ENCODE measurements around the gene SDHC.
"Not testable (repeated sequence)": the region's sequence is repeated elsewhere in the genome, so short reads cannot be mapped to it uniquely, and the experiment has no call there.

Gene SDHC

DNA sequence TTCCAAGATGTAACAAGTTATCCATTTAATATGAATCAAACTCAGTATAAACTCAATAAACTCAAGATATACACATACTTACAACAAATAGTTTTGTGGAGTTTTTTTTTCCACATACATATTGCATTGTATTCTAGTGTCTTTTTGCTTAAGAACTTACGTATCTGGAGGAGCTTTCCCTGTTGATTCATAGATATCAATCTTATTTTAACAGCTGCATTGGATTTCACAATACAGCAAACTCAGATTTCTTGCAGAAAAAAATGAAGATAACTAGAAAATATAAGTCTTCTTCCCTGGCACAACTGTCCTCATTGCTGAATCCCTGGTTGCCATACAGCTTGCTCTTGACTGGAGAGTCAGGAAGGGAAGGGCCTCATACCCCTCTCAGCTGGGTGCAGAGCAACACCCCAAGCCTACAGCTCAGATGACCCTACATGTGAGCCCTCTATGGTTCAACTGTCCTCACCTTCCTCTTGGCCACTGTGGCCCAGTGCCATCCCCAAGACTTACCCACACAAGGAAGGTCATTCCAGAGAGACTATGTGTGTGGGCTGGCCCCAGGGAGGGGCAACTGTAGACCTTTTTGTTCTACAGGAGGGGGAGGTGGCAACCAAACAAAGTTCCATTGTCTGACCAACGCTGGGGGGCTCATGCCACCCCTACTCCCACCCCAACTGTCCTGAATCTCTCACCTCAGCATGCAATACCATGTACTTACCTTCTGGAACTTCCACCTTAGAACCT lies 6.1 kb upstream of the SDHC start:
- TF ChIP-seq, protein P1, sequence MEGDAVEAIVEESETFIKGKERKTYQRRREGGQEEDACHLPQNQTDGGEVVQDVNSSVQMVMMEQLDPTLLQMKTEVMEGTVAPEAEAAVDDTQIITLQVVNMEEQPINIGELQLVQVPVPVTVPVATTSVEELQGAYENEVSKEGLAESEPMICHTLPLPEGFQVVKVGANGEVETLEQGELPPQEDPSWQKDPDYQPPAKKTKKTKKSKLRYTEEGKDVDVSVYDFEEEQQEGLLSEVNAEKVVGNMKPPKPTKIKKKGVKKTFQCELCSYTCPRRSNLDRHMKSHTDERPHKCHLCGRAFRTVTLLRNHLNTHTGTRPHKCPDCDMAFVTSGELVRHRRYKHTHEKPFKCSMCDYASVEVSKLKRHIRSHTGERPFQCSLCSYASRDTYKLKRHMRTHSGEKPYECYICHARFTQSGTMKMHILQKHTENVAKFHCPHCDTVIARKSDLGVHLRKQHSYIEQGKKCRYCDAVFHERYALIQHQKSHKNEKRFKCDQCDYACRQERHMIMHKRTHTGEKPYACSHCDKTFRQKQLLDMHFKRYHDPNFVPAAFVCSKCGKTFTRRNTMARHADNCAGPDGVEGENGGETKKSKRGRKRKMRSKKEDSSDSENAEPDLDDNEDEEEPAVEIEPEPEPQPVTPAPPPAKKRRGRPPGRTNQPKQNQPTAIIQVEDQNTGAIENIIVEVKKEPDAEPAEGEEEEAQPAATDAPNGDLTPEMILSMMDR (IDR thresholded peaks at IDR 0.05; ENCODE audit: borderline replicate concordance, control extremely low read depth, extremely low read depth, insufficient read depth, missing control alignments): no peak
- in situ Hi-C loops (cut with MboI; ENCODE audit: low sequenced_read_pairs, unreplicated experiment): no loop called here
- no peak for DNase-seq (ENCODE audit: low spot score)

DNA sequence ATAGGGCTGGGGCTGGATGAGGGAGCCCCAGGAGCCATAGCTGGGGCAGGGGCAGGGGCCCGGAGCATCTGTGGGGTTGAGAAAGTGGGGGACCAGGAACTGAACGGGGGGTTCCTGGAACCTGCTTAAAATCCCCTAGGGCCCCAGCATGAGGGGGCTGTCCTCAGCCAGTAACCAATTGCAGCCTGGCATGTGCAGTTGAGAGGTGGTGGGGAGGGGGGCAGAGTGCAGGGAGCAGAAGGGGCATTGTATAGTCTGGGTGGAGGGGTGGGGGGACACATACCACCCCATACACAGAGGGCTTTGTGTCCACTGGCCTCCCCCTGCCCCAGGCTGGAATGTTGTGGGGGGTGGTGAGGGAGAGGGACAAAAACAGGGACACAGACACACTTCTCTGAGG lies 4.3 kb upstream of the SDHC start, which contains the start of gene MPZ:
TSS of gene MPZ (minus strand) at position 101 of the 400 bp plus-strand sequence. CDS start at position 38, 63 bp downstream.
- no peak for DNase-seq (ENCODE audit: low spot score)
- TF ChIP-seq, protein P1 (IDR thresholded peaks at IDR 0.05; ENCODE audit: borderline replicate concordance, control extremely low read depth, extremely low read depth, insufficient read depth, missing control alignments): no peak
- in situ Hi-C loops (cut with MboI; ENCODE audit: low sequenced_read_pairs, unreplicated experiment): no loop called here

DNA sequence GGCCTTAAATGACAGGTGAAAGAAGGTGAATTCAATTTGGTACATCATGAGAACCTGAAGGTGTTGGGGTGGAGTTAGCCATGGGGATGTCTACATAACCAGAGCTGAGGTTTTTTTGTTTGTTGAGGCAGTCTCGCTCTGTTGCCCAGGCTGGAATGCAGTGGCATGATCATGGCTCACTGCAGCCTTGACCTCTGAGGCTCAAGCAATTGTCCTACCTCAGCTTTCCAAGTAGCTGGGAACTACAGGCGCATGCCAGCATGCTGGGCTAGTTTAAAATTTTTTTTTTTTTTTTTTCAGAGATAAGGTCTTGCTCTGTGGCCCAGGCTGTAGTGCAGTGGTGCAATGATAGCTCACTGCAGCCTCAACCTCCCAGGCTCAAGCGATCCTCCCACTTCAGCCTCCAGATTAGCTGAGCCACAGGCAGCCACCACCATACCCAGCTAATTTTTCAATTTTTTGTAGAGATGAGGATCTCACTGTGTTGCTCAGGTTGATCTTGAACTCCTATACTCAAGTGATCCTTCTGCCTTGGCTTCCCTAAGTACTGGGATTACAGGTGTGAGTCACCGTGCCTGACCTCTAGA lies 2.5 kb upstream of the SDHC start:
- TF ChIP-seq, protein P1 (IDR thresholded peaks at IDR 0.05; ENCODE audit: borderline replicate concordance, control extremely low read depth, extremely low read depth, insufficient read depth, missing control alignments): no peak
- in situ Hi-C loops (cut with MboI; ENCODE audit: low sequenced_read_pairs, unreplicated experiment): no loop called here
- DNase-seq (ENCODE audit: low spot score): no peak

DNA sequence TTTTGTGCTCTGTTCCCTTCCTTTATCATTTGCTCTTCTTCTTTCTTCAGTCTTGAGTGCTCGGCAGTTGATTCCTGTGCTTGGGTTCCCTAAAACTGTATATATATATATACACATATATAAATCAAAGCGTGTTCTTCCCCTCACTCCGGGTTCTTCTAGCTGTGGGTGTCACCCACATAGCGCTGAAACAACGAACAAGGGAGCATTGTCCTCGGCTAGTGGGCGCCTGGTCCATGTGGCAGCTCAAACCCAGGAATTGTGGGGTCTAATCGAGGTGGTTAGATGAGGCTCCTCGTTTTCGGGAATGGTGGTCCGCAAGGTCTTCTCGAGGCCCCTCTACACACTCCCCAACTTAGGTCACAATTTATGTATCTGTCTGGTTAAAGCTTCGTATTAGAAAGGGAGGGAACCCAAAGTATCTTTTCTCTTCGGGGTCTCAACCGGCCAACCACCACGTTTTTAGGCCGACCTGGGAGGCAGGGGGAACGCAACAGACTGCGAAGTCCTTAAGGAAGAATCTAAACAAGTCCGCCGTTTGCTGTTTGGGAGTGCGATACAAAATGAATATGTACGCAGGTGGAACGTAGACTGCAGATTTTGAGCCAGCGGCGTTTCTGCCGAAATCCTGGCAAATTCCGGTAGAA lies 504 bp upstream of the SDHC start:
- TF ChIP-seq, protein P1 (IDR thresholded peaks at IDR 0.05; ENCODE audit: borderline replicate concordance, control extremely low read depth, extremely low read depth, insufficient read depth, missing control alignments): no peak
- no peak for DNase-seq (ENCODE audit: low spot score)
- in situ Hi-C loops (cut with MboI; ENCODE audit: low sequenced_read_pairs, unreplicated experiment): no loop called here

DNA sequence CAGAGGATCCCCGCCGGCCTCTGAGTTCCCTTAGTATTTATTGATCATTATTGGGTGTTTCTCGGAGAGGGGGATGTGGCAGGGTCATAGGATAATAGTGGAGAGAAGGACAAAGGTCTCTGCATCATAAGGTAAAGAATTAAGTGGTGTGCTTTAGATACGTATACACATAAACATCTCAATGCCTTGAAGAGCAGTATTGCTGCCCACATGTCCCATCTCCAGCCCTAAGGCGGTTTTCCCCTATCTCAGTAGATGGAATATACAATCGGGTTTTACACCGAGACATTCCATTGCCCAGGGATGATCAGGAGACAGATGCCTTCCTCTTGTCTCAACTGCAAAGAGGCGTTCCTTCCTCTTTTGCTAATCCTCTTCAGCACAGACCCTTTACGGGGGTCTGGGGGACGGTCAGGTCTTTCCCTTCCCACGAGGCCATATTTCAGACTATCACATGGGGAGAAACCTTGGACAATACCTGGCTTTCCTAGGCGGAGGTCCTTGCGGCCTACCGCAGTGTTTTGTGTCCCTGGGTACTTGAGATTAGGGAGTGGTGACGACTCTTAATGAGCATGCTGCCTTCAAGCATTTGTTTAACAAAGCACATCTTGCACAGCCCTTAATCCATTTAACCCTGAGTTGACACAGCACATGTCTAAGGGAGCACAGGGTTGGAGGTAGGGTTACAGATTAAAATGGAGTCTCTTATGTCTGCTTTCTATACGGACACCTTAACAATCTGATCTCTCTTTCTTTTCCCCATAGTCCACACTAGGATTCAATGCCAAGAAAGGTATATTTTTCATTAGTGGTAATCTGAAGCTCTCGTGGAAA lies 1.9 kb downstream of the SDHC start:
- in situ Hi-C loops (cut with MboI; ENCODE audit: low sequenced_read_pairs, unreplicated experiment); DNase-seq (ENCODE audit: low spot score): not testable (repeated sequence)

DNA sequence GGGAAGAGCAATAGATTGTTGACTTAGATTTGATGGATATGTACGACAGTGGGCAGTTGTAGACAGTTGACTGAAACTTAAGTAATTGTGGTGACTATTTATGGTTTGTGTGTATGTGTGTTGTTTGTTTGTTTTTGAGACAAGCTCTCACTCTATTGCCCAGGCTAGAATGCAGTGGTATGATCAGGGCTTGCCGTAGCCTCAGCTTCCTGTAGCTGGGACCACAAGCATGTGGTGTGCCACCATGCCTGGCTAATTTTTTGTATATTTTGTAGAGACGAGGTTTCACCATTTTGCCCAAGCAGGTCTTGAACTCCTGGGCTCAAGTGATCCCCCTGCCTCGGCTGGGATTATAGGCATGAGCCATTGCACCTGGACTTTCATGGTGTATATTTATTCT lies 9.8 kb downstream of the SDHC start:
- no peak for DNase-seq (ENCODE audit: low spot score)
- TF ChIP-seq, protein P1 (IDR thresholded peaks at IDR 0.05; ENCODE audit: borderline replicate concordance, control extremely low read depth, extremely low read depth, insufficient read depth, missing control alignments): no peak
- in situ Hi-C loops (cut with MboI; ENCODE audit: low sequenced_read_pairs, unreplicated experiment): no loop called here

Data from GM13976 (cell line).